CD4-positive, alpha-beta memory T cell (primary cell): ENCODE measurements around the gene CTSD. TPM values are rescaled to one million over a fixed set of nuclear protein-coding genes. Genes with fewer than 3 reads are reported as not detected.
A peak's percentile ranks its signal among the peaks of the same experiment; 100 is the strongest.

ENCODE experiments used
- CTCF ChIA-PET: fragments of 350-600 bp; sonication (Branson Sonifier 250); formaldehyde crosslinking; loops from one replicate; lab custom pipeline; 2021; ENCODE audit warnings: inconsistent platforms; ENCODE audit not compliant: partially characterized antibody; lab: Charles Lee
- POLR2A ChIA-PET: fragments of 350-600 bp; sonication (Branson Sonifier 250); formaldehyde crosslinking; loops from one replicate; lab custom pipeline; 2021; ENCODE audit not compliant: partially characterized antibody; lab: Charles Lee
- DNase-seq, 5 donors: peaks; one replicate each; pipeline versions ENCODE4 v3.0.0 to v3.0.0-alpha.2; 2020 to 2022; ENCODE audit warnings: mixed read lengths in 1 of 5
- H3K27ac ChIP-seq: one replicate; pipeline ENCODE4 v1.7.0; 2013; ENCODE audit warnings: low read depth, low read length
- H3K27me3 ChIP-seq: 2 replicates; pipeline ENCODE4 v1.7.0; 2013; ENCODE audit warnings: mild to moderate bottlenecking, low read length, moderate library complexity; ENCODE audit not compliant: insufficient read depth
- H3K36me3 ChIP-seq: 2 replicates; pipeline ENCODE4 v1.7.0; 2013; ENCODE audit warnings: mild to moderate bottlenecking, low read length, moderate library complexity; ENCODE audit not compliant: insufficient read depth
- H3K4me1 ChIP-seq: 2 replicates; pipeline ENCODE4 v1.7.0; 2013; ENCODE audit warnings: mild to moderate bottlenecking, low read length, moderate library complexity; ENCODE audit not compliant: insufficient read depth
- H3K4me3 ChIP-seq, 2 donors: one replicate each; pipeline ENCODE4 v1.7.0; 2013; ENCODE audit warnings: low read length in 2 of 2, mild to moderate bottlenecking in 1 of 2
- H3K9me3 ChIP-seq, 2 donors: one replicate each; pipeline ENCODE4 v1.7.0; 2013; ENCODE audit warnings: low read length in 2 of 2, control low read depth in 1 of 2; ENCODE audit not compliant: control insufficient read depth in 1 of 2
- H3K27ac Mint-ChIP-seq, 7 donors: one replicate each; pipeline ENCODE4 v1.8.0; 2020 to 2021; ENCODE audit warnings: mixed read lengths in 7 of 7, mild to moderate bottlenecking in 6 of 7, inconsistent platforms in 3 of 7, moderate library complexity in 3 of 7
- H3K27me3 Mint-ChIP-seq, 2 donors: one replicate each; pipeline ENCODE4 v1.8.0; 2020 to 2021; ENCODE audit warnings: mixed read lengths in 2 of 2
- H3K36me3 Mint-ChIP-seq, 2 donors: one replicate each; pipeline ENCODE4 v1.8.0; 2020 to 2021; ENCODE audit warnings: mixed read lengths in 2 of 2, inconsistent platforms in 1 of 2, mild to moderate bottlenecking in 1 of 2
- H3K4me1 Mint-ChIP-seq, 4 donors: one replicate each; pipeline ENCODE4 v1.8.0; 2020 to 2021; ENCODE audit warnings: mixed read lengths in 4 of 4, mild to moderate bottlenecking in 1 of 4
- H3K4me3 Mint-ChIP-seq, 8 donors: one replicate each; pipeline ENCODE4 v1.8.0; 2020 to 2021; ENCODE audit warnings: mixed read lengths in 8 of 8, mild to moderate bottlenecking in 7 of 8, moderate library complexity in 6 of 8, inconsistent platforms in 3 of 8
- H3K9me3 Mint-ChIP-seq, 8 donors: one replicate each; pipeline ENCODE4 v1.8.0; 2020 to 2021; ENCODE audit warnings: mixed read lengths in 8 of 8, mild to moderate bottlenecking in 5 of 8, inconsistent platforms in 3 of 8, moderate library complexity in 1 of 8
- intact Hi-C: fragments of 100-400 bp; cut with micrococcal nuclease; formaldehyde crosslinking; loops from one replicate; pipeline ENCODE4 v1.15.1; 2023
- polyA plus RNA-seq, 2 donors: library from polyadenylated mRNA; unstranded; fragments of 300-500 nt; fragmentation: Illumina TruSeq; gene quantifications; one replicate each; pipeline ENCODE4 v1.2.3, GENCODE V29; 2021
- total RNA-seq, 2 experiments: library from RNA; stranded (reverse); gene quantifications; one replicate each; pipeline ENCODE4 v1.2.3, GENCODE V29; 2021

The CTSD gene
- total and polyA plus RNA-seq, 4 experiments from 2014 or later = 122 to 214 (median 171) TPM

DNA sequence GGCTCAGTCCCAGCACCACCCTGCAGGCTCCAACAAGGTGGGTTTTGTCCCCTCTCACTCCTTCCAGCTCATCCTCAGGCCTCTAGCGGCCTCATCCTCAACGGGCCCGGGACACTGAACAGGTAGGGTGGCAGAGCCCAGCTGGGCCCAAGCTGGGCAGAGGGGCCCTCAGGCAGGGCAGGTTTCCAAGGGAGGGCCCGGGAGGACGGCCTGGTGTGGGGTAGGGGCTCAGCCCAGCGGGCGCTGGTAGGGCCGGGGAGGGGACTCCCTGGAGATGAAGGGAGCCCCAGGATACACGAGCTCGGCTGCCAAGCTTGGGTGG lies 10.9 kb downstream of the CTSD start:
- POLR2A ChIA-PET = no interaction called here
- Histone ChIP-seq H3K27me3 (no peaks in the 10 kb centered on the region), H3K36me3 (peaks cover 10% of the 10 kb centered on the region), H3K4me3 (no peak overlapping the region), H3K27ac (no peak overlapping the region), H3K4me1 (peaks cover 40% of the 10 kb centered on the region), H3K9me3 (no peaks in the 10 kb centered on the region)
- peaks cover 10 to 22% of the 10 kb centered on the region in 2 donors for H3K36me3 Mint-ChIP-seq
- no peak for DNase-seq
- CTCF ChIA-PET = no interaction called here
- H3K4me1 Mint-ChIP-seq = peaks cover 22 to 53% (median 34%) of the 10 kb centered on the region in 4 donors
- H3K27me3 Mint-ChIP-seq = peaks cover 11 to 12% of the 10 kb centered on the region in 2 donors
- peaks cover 0 to 2% (median 0%) of the 10 kb centered on the region in 8 donors for H3K9me3 Mint-ChIP-seq
- intact Hi-C loops = no loop called here
- no peak overlapping the region for H3K4me3 Mint-ChIP-seq
- no peak overlapping the region for H3K27ac Mint-ChIP-seq

DNA sequence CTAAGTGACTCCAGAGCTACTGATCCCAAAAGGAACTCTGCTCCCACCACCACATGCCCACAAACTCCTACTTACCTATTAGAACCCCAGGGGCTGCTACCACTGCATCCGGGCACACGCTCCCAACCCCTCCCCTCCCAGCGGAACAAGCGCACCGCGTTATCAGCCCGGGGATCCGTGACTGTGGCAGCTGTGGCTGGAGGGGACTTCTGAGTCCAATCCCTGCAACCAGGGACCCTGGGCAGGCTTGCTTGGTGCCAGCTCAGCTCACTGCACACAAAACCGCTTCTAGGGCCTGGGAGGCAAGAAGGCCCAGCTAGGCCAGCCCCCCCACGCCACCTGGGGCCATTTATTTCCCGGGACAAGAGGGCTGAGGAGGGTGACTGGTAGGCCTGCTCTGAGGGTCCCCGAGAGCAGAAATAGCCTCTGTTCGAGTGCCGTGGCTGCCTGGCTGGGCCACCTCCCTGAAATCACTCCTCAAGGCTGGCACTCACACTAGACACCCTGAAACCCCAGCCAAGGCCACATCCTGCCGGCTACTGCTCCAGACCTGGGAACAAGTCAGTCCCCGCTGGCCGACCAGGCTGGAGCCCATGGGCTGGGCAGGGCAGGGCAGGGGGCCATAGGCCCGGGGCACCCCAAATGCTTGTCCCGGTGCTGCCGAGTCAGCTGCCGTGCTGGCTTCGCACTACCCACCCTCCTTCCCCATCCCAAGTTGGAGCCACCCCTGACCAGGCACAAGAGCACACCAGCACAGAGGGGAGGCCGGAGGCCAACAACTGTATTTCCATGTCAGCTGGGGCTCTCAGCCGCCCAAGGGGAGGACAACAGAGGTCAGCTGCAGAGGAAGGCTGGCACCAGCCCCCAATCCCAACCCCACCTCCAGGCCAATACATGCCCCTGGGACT lies 11.5 kb downstream of the CTSD start:
- ChIA-PET CTCF (no interaction called here), POLR2A (no interaction called here)
- Mint-ChIP-seq H3K4me3 (no peak overlapping the region), H3K36me3 (peaks cover 10 to 19% of the 10 kb centered on the region in 2 donors), H3K9me3 (peaks cover 0 to 2% (median 0%) of the 10 kb centered on the region in 8 donors), H3K27me3 (peaks cover 11 to 12% of the 10 kb centered on the region in 2 donors), H3K4me1 (peaks cover 16 to 47% (median 28%) of the 10 kb centered on the region in 4 donors), H3K27ac (no peak overlapping the region)
- Histone ChIP-seq H3K9me3 (no peaks in the 10 kb centered on the region), H3K27me3 (no peaks in the 10 kb centered on the region), H3K4me3 (no peak overlapping the region), H3K27ac (no peak overlapping the region), H3K36me3 (peaks cover 10% of the 10 kb centered on the region), H3K4me1 (peaks cover 33% of the 10 kb centered on the region)
- intact Hi-C loops = no loop called here
- DNase-seq = no peak

DNA sequence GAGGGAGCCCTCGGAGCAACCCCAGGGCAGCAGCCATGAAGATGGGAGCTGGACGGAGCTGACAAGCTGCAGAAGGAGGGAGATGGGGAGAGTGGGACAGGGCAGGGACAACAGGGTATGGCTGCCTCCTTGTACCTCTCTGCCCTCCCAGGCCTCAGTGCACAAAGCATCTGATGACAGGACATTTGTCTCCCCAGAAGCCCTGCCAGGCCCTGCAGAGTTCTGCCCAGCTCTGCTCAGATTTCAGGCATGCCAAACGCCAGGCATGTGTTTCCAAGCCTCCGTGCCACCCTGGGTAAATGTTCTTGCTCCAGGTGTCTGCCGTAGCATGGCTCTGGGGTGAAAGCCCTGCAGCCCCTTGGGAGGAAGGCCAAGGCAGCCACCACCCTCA lies 12.2 kb downstream of the CTSD start:
- DNase-seq = no peak
- Histone ChIP-seq H3K4me1 (peaks cover 26% of the 10 kb centered on the region), H3K4me3 (no peak overlapping the region), H3K36me3 (peaks cover 10% of the 10 kb centered on the region), H3K27me3 (no peaks in the 10 kb centered on the region), H3K9me3 (no peaks in the 10 kb centered on the region), H3K27ac (no peak overlapping the region)
- Mint-ChIP-seq H3K4me1 (peaks cover 14 to 39% (median 24%) of the 10 kb centered on the region in 4 donors), H3K27ac (no peak overlapping the region), H3K9me3 (peaks cover 0 to 2% (median 0%) of the 10 kb centered on the region in 8 donors), H3K36me3 (peaks cover 10 to 19% of the 10 kb centered on the region in 2 donors), H3K4me3 (no peak overlapping the region), H3K27me3 (peaks cover 11 to 12% of the 10 kb centered on the region in 2 donors)
- ChIA-PET POLR2A (no interaction called here), CTCF (no interaction called here)
- intact Hi-C loops = no loop called here

- no peak for DNase-seq
- H3K4me3 Mint-ChIP-seq = no peak overlapping the region
- Histone ChIP-seq H3K4me3 (no peak overlapping the region), H3K36me3 (peaks cover 10% of the 10 kb centered on the region), H3K27me3 (no peaks in the 10 kb centered on the region), H3K9me3 (no peaks in the 10 kb centered on the region), H3K4me1 (peaks cover 21% of the 10 kb centered on the region), H3K27ac (no peak overlapping the region)
- intact Hi-C loops = no loop called here
- CTCF ChIA-PET = no interaction called here
- peaks cover 11 to 12% of the 10 kb centered on the region in 2 donors for H3K27me3 Mint-ChIP-seq
- peaks cover 12 to 34% (median 24%) of the 10 kb centered on the region in 4 donors for H3K4me1 Mint-ChIP-seq
- peaks cover 10 to 19% of the 10 kb centered on the region in 2 donors for H3K36me3 Mint-ChIP-seq
- POLR2A ChIA-PET = no interaction called here
- peaks cover 0 to 2% (median 0%) of the 10 kb centered on the region in 8 donors for H3K9me3 Mint-ChIP-seq
- H3K27ac Mint-ChIP-seq = no peak overlapping the region
Measured at GRCh38 chr11:1750840-1751530, 12.7 kb downstream of the CTSD start.

DNA sequence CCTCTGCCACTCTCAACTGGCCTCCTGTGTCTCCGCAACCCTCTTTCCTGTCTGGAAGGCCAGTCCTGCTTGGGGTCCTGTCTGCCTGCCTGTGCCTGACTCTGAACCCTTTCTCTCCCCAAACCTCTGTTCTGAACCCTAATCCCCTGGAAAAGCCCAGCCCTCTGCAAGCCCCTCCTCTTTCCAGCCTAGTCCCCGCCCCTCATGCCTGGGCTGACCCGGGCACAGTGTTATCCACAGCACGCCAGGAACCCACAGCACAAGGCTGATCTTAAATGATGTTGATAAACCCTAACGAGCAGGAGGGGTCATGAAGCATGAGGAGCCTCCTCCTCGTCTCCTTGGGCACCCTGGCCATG lies 13.3 kb downstream of the CTSD start, which contains the start of gene IFITM10:
TSS of gene IFITM10 (minus strand) at position 115 of the 359 bp plus-strand sequence. CDS start 153 bp downstream, outside the sequence.
- peak within 1 kb of the TSS in 7 of 8 donors; percentile 13 to 74 (median 36) for H3K4me3 Mint-ChIP-seq
- H3K4me1 Mint-ChIP-seq = peaks cover 6 to 30% (median 23%) of the 10 kb centered on the region in 4 donors
- Histone ChIP-seq H3K9me3 (no peaks in the 10 kb centered on the region), H3K36me3 (peaks cover 10% of the 10 kb centered on the region), H3K4me1 (peaks cover 16% of the 10 kb centered on the region), H3K4me3 (no peak within 1 kb of the TSS), H3K27ac (no peak within 1 kb of the TSS), H3K27me3 (no peaks in the 10 kb centered on the region)
- peaks cover 5 to 14% of the 10 kb centered on the region in 2 donors for H3K36me3 Mint-ChIP-seq
- ChIA-PET CTCF (no interaction called here), POLR2A (no interaction called here)
- peaks cover 0 to 3% (median 0%) of the 10 kb centered on the region in 8 donors for H3K9me3 Mint-ChIP-seq
- no peak for DNase-seq
- intact Hi-C loops = no loop called here
- peaks cover 11 to 12% of the 10 kb centered on the region in 2 donors for H3K27me3 Mint-ChIP-seq
- H3K27ac Mint-ChIP-seq = peak within 1 kb of the TSS in 1 of 7 donors; percentile 42

GRCh38 chr11:1749395-1750351 lies 14.1 kb downstream of the CTSD start:
- Histone ChIP-seq H3K27ac (no peak overlapping the region), H3K36me3 (peaks cover 10% of the 10 kb centered on the region), H3K4me1 (peaks cover 10% of the 10 kb centered on the region), H3K4me3 (no peak overlapping the region), H3K9me3 (no peaks in the 10 kb centered on the region), H3K27me3 (no peaks in the 10 kb centered on the region)
- H3K27ac Mint-ChIP-seq = peak overlapping the region in 1 of 7 donors; percentile 42
- DNase-seq = no peak
- peaks cover 4 to 30% (median 21%) of the 10 kb centered on the region in 4 donors for H3K4me1 Mint-ChIP-seq
- POLR2A ChIA-PET = interaction anchor here (0.8 kb wide), 1 partner anchor 14 kb away, joined by 4 read pairs; the partner anchor contains the start of gene CTSD
- H3K36me3 Mint-ChIP-seq = peaks cover 5 to 10% of the 10 kb centered on the region in 2 donors
- peaks cover 11 to 12% of the 10 kb centered on the region in 2 donors for H3K27me3 Mint-ChIP-seq
- peaks cover 0 to 4% (median 0%) of the 10 kb centered on the region in 8 donors for H3K9me3 Mint-ChIP-seq
- peak overlapping the region in 7 of 8 donors; percentile 13 to 74 (median 26) for H3K4me3 Mint-ChIP-seq
- intact Hi-C loops = no loop called here
- CTCF ChIA-PET = no interaction called here
